AG08395 (cell line): ENCODE results near the gene TM7SF3.

Source experiments
- DNase-seq: peaks from one replicate; pipeline ENCODE4 v3.0.0; 2012; ENCODE audit warnings: mixed read lengths, low spot score

Gene TM7SF3

DNA sequence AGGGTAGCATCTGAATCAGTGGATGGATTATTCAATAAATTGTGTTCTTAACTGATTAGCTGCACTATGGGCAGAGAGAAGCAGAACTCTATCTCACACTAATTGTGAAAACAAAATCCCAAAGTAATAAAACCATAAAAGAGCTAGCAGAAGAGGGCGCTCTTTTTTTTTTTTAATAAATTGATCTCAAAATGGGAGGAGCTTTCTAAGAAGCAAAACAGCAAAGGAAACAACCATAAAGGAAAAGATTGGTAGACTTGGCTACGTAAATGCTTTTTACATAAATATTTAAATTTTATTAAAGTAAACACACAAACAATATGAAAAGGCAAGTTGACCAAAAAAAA, 1.5 kb upstream of the TM7SF3 start:
- peak; percentile 22 for DNase-seq

DNA sequence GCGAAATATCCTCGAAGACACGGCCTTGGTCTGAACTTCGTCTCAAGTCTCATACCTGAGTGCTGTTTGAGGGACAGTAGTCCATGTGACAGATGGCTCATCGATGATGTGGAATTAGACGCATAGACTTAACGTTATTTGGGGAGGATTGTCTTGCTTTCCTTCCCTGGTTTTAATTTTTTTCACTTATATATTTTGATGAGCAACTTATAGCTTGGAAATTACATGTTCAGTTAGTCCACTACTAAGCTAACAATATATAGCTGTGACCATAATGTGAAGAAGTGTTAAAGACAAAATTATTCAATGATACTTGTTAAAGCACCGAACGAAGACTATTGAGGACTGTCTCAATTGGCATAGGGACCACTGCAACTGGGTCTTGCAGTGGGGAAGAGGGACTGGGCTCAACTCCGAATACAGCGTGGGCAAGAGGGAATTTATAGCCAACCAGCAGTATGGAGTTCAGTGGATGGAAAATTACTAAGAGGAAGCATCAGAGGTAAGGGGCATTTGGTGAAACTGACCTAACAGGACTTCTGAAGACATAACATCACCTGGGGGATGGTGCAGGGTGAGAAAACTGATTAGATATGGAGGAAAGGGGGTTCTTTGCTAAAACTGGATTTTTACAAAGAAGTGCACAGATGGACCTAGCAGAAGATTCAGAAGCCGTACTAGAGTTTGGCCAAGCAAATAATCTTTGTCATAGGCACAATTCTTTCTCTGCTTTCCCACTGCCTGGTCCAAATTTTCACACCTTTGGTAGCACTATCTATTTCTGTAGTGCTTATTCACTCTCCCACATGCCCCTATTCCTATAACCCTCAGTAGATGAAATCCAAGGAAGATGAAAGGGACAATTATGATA, 910 bp upstream of the TM7SF3 start:
- DNase-seq, result no peak

DNA sequence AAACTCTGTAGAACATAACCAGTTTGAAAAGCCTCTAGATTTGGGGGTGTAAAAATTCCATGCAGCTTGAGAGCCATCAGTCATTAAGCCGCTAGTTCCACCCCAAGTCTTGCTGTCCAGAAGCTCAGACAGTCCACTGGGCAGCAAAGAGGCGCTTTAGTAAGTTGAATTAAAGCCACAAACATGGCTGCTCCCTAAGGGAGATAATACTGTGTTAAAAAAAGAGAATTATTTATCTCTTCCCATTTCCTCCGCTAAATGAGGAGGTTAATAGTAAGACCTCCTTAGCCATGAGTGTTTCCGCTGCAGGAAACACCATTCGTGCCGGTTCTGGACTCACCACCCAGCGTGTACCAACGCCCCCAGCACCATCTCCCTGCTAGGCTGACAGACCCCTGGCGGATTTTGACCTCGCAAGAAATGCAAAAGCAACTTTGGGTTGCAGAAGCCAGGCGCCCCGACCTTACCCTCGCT, 536 bp downstream of the TM7SF3 start:
- peak; percentile 41 for DNase-seq

DNA sequence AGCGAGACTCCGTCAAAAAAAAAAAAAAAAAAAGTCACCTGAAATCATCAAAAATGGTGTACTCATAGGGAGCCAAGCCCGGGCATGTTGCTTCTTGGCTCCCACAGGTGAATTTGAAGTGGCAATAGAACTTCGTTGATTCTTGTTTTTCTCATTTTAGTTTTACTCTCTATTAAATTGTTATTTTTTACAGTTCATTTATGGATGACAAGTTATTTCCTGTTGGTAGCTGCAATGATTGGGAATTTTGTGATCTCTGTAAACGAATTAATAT, 1.3 kb downstream of the TM7SF3 start:
- no peak for DNase-seq

DNA sequence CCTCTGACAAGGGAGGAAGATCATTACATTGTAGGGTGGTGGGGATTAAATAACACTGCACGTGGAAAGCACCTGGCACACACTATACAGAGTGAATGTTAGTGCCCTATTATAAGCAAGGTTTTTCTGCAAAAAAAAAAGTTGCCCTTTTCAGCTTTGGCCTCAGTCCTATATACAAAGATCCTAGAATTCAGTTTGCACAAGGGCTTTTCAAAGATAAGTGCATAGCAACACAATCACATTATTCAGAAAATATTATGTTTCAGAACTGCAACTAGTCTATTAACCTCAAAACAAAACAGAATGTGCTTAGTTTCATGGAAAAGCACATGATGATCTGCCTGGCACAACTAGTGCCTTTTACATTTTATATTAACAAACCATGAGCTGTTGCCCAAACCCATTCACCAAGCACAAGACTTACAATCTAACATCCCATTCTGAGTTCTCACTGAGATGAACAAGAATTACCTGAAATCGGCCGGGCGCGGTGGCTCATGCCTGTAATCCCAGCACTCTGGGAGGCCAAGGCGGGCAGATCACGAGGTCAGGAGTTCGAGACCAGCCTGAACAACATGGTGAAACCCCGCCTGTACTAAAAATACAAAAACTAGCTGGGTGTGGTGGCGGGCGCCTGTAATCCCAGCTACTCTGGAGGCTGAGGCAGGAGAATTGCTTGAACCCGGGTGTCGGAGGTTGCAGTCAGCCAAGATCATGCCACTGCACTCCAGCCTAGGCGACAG, 1.8 kb downstream of the TM7SF3 start:
- DNase-seq, result no peak

DNA sequence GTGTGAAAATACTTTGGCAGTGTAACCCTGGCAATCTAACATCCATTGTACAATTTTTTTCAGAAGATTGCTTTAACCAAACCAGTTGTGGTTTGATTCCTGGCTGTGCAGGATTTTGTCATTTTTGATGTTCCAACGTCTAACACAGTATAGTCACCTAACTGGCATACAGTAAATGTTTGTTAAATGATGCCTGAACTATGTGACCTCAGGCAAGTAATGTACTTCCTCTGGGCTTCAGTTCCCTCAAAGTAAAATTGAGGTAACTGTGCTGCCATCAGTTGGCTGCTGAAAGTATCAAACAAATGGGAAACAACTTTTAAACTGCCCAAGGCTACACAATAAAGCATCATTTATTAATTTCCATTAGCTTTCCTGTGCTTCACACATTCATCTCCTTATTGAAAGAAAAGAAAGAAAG, 4.3 kb downstream of the TM7SF3 start:
- no peak for DNase-seq

DNA sequence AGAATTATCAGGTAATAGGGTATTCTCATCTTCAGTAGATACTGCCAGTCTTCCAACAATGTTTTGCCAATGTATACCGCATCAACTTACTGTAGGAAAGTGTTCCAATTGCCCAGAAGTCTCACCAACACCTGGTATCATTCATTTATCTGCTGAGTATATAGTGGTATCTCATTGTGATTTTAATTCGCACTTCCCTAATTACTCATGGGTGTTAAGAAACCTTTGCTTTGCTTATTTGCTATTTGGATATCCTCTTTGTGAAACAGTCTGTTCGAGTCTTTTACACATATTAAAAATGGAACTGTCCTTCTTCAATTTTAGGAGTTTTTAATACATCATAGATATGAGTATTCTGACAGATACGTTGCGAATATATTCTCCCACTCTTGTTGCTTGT, 6.1 kb downstream of the TM7SF3 start:
- DNase-seq, result no peak

DNA sequence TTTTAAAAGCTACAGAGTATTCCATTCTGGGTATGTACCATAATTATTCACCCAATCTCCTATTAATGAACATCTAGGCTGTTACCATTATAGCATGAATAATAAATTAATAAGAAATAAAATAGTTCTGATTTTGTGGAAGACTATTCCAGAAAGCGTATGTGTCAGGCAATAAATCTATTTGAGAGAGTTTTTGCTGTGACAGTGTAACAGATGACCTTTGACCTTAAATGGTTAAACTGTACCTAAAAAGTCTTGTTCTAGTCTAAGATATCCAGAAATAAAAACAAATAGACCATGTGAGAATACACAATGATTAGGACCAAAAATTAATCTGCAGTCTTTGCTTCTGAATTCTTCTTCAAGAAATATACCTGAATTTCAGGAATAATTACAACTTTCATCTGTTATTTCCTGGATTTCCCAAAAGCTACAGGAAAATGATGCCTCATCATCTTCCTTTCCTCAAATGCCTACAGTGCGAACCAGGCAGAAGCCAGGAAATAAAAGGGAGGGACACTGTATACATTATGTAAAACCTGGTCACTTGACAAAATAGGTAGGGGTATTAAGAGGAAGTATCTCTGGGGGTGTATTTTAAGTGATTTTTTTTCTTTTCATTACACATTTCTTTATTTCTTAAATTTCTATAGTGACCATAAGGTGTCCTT, 7.3 kb downstream of the TM7SF3 start:
- DNase-seq, result no peak

DNA sequence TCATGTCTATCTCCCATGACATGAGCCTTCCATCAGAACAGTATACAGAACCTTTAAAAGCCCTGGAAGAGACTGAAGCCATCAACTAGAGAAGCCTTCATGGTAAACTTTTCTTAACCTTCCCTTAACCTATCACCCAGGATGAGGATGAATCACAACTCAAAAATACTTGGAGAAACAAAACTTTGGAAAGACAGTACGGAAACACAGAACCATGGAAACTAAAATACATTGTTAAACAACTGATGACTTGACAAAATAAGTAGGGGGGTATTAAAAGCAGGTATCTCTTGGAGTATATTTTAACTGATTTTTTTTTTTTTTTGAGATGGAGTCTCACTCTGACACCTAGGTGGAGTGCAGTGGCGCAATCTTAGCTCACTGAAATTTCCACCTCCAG, 8.7 kb downstream of the TM7SF3 start:
- DNase-seq, result no peak

DNA sequence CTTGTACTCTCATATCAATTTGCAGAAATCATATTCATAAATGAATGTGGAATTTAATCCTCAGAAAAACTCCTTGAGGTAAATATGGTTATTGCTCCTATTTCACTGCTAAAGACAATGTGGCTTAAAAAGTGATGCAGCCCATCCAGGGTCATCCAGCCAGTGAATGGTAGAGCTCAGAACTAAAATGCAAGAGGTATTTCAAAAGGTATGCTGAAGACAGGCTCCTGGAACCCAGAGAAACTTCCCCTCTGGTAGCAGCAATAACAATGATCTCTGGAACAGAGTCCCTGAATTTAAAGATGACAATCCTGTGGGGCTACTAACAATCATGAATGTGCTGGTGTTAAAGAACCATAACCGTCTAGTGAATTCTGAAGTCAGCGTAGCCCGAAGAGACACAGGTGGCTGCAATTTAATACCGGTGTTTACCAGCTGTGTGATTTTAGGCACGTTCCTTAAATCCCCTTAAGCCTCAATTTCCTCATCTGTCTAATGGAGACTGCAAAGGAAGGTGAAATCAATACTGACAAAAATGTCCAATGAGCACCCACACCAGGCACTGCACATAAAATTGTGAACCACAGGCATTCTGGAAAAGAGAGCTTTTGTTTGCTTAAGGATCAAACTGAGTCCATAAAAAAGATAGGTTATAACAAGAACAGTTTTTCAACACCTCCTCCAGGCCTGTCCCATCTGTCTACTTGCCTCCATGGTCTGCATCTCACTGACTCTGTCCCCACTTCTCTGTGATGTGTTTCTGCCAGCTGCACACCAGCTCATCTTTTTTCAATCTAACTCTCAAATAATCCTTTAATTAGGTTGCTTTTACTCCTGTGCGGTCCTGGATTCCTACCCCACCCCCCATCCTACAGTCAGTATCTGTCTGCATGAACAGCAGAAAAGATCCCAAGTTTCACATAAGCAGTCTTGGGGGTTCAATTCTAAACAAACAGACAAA, 10.5 kb downstream of the TM7SF3 start:
- no peak for DNase-seq

DNA sequence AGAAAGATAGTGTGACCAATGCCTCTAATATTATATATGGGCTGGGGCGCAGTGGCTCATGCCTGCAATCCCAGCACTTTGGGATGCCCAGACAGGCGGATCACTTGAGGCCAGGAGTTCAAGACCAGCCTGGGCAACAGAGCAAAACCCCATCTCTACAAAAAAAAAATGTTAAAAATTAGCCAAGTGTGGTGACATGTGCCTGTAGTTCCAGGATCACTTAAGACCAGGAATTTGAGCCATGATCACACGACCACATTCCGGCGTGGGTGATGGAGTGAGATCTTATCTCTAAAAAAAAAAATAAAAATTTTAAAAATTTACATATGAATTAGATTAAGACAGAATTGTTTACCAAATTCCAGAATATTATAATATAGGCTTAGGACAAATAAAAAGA, 12.0 kb downstream of the TM7SF3 start:
- no peak for DNase-seq

DNA sequence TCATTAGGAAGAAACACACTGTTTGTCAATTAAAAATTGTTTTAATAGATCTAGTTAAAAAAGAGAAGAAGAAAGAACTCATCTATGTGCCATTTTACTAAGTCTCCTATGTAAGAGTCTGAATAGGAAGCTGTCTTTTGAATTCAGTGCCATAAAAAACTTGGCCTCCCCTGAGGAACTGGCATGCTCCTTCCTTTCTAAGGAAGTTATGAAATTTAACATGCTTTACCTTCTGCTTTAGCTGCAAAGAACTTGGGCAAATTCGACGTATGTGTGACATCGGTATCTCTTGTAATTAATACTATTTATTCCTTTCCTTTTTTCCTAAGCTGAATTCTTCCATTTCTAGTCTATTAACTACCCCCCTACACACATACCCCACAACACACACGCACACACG, 12.5 kb downstream of the TM7SF3 start:
- no peak for DNase-seq

DNA sequence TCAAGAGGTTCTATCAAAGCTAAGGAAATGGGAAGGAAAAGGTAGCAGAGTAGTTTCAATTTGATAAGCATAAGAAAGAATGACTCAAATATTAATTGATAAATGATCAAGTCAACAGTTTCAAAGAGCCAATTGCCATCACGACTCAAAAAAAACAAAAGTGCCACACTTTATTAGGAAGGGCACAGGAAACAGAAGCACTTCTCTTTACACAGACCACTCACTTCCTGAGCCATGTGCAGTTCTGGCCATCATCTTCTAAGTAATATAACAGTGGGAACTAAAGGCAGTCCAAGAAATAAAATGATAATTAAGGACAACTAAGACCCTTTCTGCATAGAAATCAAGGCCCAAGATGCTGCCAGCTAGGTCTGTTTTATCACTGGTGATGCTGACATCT, 13.2 kb downstream of the TM7SF3 start:
- no peak for DNase-seq

DNA sequence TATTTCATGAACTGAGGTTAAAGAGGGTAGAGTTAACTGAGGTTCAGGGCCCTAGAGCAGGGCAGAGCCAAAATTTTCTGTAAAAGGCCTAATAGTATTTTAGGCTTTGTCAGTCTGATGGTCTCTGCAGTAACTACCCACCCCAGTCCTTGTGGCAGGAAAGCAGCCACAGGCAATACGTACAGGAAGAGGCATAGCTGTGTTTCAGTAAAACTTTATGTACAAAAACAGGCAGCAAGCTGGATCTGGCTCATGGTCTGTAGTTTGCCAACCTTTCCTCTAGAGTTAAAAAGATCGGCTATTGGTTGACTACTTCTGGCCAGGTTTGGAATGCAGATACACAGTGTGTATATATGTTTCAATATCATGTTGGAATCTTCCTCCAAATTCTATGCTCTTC, 17.2 kb downstream of the TM7SF3 start:
- DNase-seq, result no peak

DNA sequence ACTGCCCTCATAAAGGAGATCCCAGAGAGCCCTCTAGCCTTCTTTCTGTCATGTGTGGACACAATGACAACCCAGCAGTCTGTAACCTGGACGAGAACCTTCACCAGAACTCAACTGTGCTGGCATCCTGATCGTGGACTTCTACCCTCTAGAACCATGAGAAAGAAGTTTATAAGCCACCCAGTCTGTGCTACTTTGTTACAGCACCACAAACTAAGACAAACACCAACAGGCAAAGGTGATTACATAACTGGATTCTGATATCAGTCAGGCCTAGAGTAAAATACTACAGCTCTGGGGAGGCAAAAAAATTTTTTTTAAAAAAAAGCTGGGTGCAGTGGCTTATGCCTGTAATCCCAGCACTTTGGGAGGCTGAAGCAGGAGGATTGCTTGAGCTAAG, 18.5 kb downstream of the TM7SF3 start:
- no peak for DNase-seq

DNA sequence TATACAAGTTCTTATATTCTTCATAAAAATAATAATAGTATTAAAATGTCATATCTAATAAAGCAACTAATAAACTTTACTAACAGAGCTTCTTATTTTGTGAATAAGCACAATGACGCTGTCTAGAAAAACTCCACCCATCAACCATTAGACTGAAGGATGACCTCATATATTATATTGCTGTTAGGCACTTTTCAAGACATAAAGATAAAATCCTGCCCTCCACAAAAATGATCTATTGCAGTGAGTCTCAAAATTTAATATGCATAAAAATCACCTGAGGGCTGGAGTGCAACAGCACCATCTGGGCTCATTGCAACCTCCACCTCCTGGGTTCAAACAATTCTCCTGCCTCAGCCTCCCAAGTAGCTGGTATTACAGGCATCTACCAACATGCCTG, 20.1 kb downstream of the TM7SF3 start:
- no peak for DNase-seq

DNA sequence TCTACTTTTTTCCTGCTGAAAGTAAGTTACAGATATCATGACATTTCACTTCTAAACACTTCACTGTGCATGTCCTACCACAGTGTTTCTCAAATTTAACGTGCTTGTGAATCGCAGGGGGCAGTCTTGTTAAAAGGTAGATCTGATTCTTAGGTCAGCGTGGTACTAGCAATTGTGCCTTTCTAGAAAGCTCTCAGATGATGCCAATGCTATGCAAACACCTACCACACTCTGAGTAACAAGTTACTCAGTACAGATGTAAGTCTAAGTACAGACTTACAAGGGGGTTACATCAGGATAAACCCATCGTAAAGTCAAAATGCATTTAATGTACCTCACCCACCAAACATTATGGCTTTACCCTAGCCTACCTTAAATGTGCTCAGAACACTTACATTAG, 22.4 kb downstream of the TM7SF3 start:
- DNase-seq, result no peak

DNA sequence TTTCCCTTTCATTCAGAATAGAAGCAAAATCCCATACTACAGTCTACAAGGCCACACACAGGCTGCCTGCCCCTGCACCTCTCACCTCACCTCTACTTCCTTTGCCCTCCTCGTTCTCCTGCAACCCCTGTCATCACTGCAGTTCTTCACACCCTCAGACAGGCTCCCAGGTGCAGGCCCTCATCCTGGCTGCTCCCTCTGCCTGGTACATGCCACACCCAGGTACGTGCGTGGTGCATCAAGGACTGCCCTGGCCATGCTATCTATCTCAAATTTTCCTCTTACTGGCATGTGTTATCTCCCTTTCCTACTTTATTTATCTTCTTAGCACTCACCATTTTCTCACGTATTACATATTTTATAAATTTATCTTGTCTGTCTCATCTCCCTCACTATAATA, 24.3 kb downstream of the TM7SF3 start:
- no peak for DNase-seq

DNA sequence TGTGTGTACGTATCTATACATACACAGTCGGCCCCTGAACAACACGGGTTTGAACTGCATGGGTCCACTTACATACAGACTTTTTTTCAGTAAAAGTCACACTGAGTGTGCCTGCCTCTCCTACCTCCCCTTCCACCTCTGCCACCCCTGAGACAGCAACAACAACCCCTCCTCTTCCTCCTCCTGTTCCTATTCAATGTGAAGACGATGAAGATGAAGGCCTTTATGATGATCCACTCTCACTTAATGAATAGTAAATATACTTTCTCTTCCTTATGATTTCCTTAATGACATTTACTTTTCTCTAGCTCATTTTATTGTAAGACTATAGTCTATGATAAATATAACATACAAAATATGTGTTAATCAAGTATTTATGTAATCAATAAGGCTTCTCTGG, 25.5 kb downstream of the TM7SF3 start:
- DNase-seq, result no peak

DNA sequence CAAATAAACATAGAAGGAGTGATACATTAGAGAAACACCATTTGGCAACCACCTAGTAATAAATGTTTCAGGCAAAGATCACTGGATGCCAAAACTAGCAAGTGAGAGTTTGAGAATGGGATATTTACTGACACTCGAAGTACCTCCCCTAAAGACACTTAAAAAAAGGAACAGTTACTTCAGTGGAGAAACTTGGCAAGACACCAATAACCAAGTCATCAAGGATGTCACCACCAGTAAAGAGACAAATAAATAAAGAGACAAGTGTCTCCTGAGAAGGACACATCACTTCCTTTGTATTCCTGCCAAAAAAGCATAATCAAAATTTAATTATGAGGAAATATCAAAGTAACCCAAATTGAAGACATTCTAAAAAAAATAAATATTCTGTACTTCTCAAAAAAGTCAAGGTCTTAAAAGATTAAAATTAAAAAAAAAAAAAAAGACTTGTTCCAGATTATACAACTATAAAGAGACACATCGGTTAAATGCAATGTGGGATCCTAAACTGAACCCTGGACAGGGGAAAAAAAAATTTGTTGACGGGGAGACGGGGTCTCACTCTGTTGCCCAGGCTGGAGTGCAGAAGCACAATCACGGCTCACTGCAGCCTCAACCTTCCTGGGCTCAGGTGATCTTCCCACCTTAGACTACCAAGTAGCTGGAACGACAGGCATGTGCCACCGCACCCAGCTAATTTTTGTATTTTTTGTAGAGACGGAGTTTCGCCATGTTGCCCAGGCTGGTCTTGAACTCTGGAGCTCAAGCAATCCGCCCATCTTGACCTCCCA, 26.4 kb downstream of the TM7SF3 start:
- peak; percentile 5 for DNase-seq

DNA sequence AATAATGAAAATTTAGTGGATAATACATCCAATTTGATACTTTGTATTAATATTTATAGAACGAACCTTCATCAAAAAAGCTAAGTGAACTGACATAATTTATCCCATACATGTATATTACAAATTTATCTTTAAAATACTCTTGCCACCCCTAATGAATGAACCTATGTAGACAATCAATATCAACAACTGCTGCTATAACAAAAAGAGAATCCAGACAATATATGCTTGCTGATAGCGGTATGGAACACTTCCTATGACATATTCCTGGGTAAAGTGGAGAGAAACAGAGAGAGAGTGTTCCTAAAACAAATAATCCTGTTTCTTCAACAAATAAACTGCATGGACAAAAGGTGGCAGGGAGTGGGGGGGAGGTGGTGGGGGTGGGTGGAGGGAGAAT, 31.3 kb downstream of the TM7SF3 start:
- no peak for DNase-seq
